ENCODE measurements around the gene NDUFAF2.

DNA sequence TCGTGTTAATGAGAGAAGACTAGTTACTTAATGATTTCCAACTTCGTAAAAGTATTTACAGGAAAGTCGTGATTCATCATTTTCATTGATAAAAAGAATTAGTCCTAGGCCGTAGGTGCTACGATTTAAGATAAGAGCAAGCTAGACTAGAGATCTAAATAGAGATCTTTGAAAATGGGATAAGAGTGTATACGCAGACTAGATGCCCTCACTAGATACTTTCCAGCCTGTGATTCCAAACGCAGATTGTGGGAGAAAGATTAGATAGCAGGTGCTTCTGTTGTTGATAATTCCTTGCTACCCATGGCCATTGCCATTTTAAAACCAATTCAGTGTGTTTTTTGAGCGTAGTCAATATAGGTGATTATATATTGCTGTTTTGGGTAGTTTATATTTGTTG is 223.9 kb downstream of the NDUFAF2 start:
- TF ChIP-seq, protein P1, sequence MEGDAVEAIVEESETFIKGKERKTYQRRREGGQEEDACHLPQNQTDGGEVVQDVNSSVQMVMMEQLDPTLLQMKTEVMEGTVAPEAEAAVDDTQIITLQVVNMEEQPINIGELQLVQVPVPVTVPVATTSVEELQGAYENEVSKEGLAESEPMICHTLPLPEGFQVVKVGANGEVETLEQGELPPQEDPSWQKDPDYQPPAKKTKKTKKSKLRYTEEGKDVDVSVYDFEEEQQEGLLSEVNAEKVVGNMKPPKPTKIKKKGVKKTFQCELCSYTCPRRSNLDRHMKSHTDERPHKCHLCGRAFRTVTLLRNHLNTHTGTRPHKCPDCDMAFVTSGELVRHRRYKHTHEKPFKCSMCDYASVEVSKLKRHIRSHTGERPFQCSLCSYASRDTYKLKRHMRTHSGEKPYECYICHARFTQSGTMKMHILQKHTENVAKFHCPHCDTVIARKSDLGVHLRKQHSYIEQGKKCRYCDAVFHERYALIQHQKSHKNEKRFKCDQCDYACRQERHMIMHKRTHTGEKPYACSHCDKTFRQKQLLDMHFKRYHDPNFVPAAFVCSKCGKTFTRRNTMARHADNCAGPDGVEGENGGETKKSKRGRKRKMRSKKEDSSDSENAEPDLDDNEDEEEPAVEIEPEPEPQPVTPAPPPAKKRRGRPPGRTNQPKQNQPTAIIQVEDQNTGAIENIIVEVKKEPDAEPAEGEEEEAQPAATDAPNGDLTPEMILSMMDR (IDR thresholded peaks at IDR 0.05) = no peak
- no peak for TF ChIP-seq POLR2A (IDR thresholded peaks at IDR 0.05)

All from Peyer's patch (tissue), 4 donors.